ENCODE results near the gene UBE2L3.

UBE2L3 gene

GRCh38 chr22:21631025-21631424 lies 63.5 kb downstream of the UBE2L3 start:
- no peak overlapping the region for H2AFZ ChIP-seq (ENCODE audit: low read length)
- no peak overlapping the region for H3K27ac ChIP-seq (ENCODE audit: low read depth, low read length, poor library complexity, severe bottlenecking)
- no peaks in the 10 kb centered on the region for H3F3A ChIP-seq (ENCODE audit: insufficient read depth, low read length)
- no peak overlapping the region for H3K4me2 ChIP-seq (ENCODE audit: low read length)
- H3K9me3 ChIP-seq (ENCODE audit: low read length), result no peaks in the 10 kb centered on the region
- H3K9ac ChIP-seq (ENCODE audit: low read length), result no peak overlapping the region
- H3K4me1 ChIP-seq (ENCODE audit: insufficient read depth, low read length, severe bottlenecking), result peaks cover 36% of the 10 kb centered on the region
- H3K27me3 ChIP-seq (ENCODE audit: insufficient read depth, low read length), result no peaks in the 10 kb centered on the region; the same call in 1 of the 2 replicates
- peaks cover 21% of the 10 kb centered on the region for H3K36me3 ChIP-seq (ENCODE audit: insufficient read depth, low read length)
- TF ChIP-seq CTCF (IDR thresholded peaks at IDR 0.05; ENCODE audit: low read length) (no peak), EZH2 (IDR thresholded peaks at IDR 0.05; ENCODE audit: borderline replicate concordance, low read length) (no peak)
- no peak overlapping the region for H3K4me3 ChIP-seq (ENCODE audit: low read depth, low read length, poor library complexity, severe bottlenecking)
- no peaks in the 10 kb centered on the region for H4K20me1 ChIP-seq (ENCODE audit: insufficient read depth, low read length)
- H3K9me2 ChIP-seq (ENCODE audit: low read depth, low read length), result no peaks in the 10 kb centered on the region
- peaks cover 4% of the 10 kb centered on the region; the same call in 1 of the 2 replicates for H3K79me2 ChIP-seq (ENCODE audit: insufficient read depth, low read length)

DNA sequence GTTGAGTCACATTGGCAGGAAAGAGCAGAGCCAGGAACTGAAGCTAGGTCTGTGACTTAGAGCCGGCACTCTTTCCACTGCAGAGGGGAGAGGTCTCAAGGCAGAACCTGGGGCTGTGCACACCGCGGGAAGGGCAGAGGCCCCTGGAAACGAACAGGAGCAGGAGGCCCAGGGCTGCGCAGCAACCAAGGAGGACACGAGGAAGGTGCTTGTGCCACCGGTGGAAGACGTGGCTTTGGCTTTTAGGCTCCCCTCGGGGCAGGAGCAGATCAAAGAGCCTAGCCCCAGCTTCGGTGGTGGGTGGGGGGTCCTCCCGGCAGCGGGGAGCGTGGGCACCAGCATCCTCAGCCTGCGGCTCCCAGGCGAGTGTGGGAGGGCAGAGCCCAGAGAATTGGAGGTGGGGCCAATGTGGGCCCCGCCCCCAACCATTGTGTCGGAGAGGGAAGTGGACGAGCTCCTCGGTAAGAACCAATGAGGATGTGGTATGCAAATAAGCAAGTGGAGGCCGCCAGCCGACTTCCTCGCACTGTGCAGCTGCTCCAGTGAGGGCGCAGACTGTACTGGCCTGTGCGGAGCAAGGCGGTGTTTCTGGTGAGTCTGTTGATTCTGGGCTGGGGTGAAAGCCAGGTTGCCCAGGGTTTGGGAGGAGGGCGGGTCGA lies 64.9 kb downstream of the UBE2L3 start, which contains the start of gene CCDC116:
CCDC116 (plus strand) TSS at position 524 of the 659 bp plus-strand sequence. CDS start 422 bp downstream, outside the sequence.
- H3K36me3 ChIP-seq (ENCODE audit: insufficient read depth, low read length), result peaks cover 13% of the 10 kb centered on the region
- no peaks in the 10 kb centered on the region for H3K9me3 ChIP-seq (ENCODE audit: low read length)
- no peak within 1 kb of the TSS for H3K4me2 ChIP-seq (ENCODE audit: low read length)
- H4K20me1 ChIP-seq (ENCODE audit: insufficient read depth, low read length), result no peaks in the 10 kb centered on the region
- H3K4me1 ChIP-seq (ENCODE audit: insufficient read depth, low read length, severe bottlenecking), result peaks cover 23% of the 10 kb centered on the region
- H3K9me2 ChIP-seq (ENCODE audit: low read depth, low read length), result no peaks in the 10 kb centered on the region
- no peaks in the 10 kb centered on the region; the same call in 1 of the 2 replicates for H3K27me3 ChIP-seq (ENCODE audit: insufficient read depth, low read length)
- TF ChIP-seq CTCF (IDR thresholded peaks at IDR 0.05; ENCODE audit: low read length) (no peak), EZH2 (IDR thresholded peaks at IDR 0.05; ENCODE audit: borderline replicate concordance, low read length) (no peak)
- peaks cover 4% of the 10 kb centered on the region; the same call in 1 of the 2 replicates for H3K79me2 ChIP-seq (ENCODE audit: insufficient read depth, low read length)
- no peak within 1 kb of the TSS for H3K4me3 ChIP-seq (ENCODE audit: low read depth, low read length, poor library complexity, severe bottlenecking)
- H3K9ac ChIP-seq (ENCODE audit: low read length), result no peak within 1 kb of the TSS
- H2AFZ ChIP-seq (ENCODE audit: low read length), result no peak within 1 kb of the TSS
- H3F3A ChIP-seq (ENCODE audit: insufficient read depth, low read length), result no peaks in the 10 kb centered on the region
- no peak within 1 kb of the TSS for H3K27ac ChIP-seq (ENCODE audit: low read depth, low read length, poor library complexity, severe bottlenecking)

DNA sequence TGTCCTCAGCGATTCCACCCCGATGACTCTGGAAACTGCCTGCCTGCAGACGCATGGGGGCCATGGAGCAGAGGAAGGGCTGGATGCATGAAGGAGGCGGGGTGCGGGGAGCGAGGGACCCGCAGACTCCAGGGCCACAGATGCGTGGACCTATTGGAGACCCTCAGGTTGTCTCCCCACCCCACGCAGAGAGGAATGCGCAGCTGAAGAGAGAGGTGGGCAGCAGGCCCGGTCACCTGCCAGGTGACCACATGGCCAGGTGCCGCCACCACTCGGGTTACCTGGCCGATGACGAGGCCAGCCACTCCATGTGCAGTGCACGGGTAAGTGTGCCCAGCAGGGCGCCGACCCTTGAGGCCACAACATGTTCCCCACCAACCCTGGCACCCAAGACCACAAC lies 65.4 kb downstream of the UBE2L3 start:
- no peak overlapping the region for H3K4me3 ChIP-seq (ENCODE audit: low read depth, low read length, poor library complexity, severe bottlenecking)
- H3K9me2 ChIP-seq (ENCODE audit: low read depth, low read length), result no peaks in the 10 kb centered on the region
- H2AFZ ChIP-seq (ENCODE audit: low read length), result no peak overlapping the region
- H3K4me2 ChIP-seq (ENCODE audit: low read length), result no peak overlapping the region
- no peaks in the 10 kb centered on the region; the same call in 1 of the 2 replicates for H3K27me3 ChIP-seq (ENCODE audit: insufficient read depth, low read length)
- H3K27ac ChIP-seq (ENCODE audit: low read depth, low read length, poor library complexity, severe bottlenecking), result no peak overlapping the region
- H3K9ac ChIP-seq (ENCODE audit: low read length), result no peak overlapping the region
- H4K20me1 ChIP-seq (ENCODE audit: insufficient read depth, low read length), result no peaks in the 10 kb centered on the region
- H3F3A ChIP-seq (ENCODE audit: insufficient read depth, low read length), result no peaks in the 10 kb centered on the region
- peaks cover 3% of the 10 kb centered on the region; the same call in 1 of the 2 replicates for H3K79me2 ChIP-seq (ENCODE audit: insufficient read depth, low read length)
- H3K36me3 ChIP-seq (ENCODE audit: insufficient read depth, low read length), result peaks cover 7% of the 10 kb centered on the region
- H3K9me3 ChIP-seq (ENCODE audit: low read length), result no peaks in the 10 kb centered on the region
- TF ChIP-seq CTCF (IDR thresholded peaks at IDR 0.05; ENCODE audit: low read length) (no peak), EZH2 (IDR thresholded peaks at IDR 0.05; ENCODE audit: borderline replicate concordance, low read length) (no peak)
- peaks cover 19% of the 10 kb centered on the region for H3K4me1 ChIP-seq (ENCODE audit: insufficient read depth, low read length, severe bottlenecking)

Data from OCI-LY1 (cell line).